NB4 (cell line): ENCODE data around the gene HJV.
A peak's percentile ranks its signal among the peaks of the same experiment; 100 is the strongest.

ENCODE experiments used
- DNase-seq: peaks from one replicate; pipeline ENCODE4 v3.0.0; 2010; ENCODE audit warnings: low read depth
- H3K4me3 ChIP-seq: one replicate; pipeline ENCODE4 v1.5.1; 2011; ENCODE audit warnings: mild to moderate bottlenecking, low read depth, low read length, moderate library complexity
- CTCF ChIP-seq: IDR thresholded peaks from one replicate; pipeline ENCODE4 v1.5.1; 2012; ENCODE audit warnings: low read depth, low read length
- MYC ChIP-seq: IDR thresholded peaks from 2 replicates; pipeline ENCODE4 v1.6.1; 2011; ENCODE audit warnings: low read depth, low read length
- POLR2A ChIP-seq: IDR thresholded peaks from 2 replicates; pipeline ENCODE4 v1.6.1; 2011; ENCODE audit warnings: mild to moderate bottlenecking; ENCODE audit not compliant: insufficient read length; ENCODE audit errors: extremely low read depth
- TF ChIP-seq, protein P1 (sequence below): IDR thresholded peaks from 2 replicates; pipeline ENCODE4 v1.6.1; 2011; ENCODE audit warnings: low read depth, low read length

The HJV gene

DNA sequence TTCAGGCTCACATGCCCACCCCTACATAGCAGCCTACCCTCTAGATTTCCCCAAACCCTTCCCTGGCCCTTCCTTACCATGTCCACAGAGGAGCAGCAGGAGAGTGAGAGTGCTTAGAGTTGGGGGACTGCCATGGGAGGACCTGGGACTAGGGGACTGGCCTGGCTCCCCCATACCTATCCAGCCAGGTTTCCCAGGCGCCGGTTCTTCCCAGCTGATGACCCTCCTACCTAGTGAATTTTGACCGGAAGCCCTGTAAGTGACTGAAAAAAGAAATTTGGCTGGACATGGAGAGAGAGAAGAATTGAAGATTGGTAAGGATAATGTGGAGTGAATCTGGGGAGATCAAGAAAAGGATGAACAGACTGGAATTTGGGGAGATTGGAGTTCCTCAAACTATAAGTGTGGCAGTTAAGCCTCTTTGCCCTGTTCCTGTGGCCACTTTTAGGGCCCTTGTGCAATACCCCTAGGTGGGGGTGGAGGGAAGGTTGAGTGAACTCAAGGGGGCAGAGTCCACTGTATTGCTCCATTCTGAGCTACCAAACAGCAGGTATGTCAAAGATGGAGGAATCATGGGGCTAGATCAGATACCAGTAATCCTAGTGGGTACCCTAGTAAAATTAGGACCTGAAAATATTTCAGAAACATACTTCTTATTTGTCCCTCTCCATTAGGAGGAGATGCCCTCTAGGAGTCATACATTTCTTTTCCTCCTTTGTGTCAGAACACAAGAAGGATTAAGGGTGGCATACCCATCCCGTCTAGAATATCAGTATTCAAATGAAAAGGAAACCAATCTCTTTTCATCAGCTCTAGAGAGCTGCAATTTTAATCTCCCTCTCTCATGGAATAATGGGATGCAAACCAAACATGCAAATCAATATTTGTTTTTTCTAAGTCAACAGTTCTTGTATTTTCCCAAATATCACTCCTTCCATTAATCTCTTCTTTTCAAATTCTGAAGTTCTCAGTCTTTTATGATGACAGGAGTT is 1.2 kb downstream of the HJV start:
- TF ChIP-seq CTCF (no peak), MYC (no peak), POLR2A (no peak)
- TF ChIP-seq, protein P1, sequence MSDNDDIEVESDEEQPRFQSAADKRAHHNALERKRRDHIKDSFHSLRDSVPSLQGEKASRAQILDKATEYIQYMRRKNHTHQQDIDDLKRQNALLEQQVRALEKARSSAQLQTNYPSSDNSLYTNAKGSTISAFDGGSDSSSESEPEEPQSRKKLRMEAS: no peak
- no peak overlapping the region for H3K4me3 ChIP-seq
- peak; percentile 54 for DNase-seq

DNA sequence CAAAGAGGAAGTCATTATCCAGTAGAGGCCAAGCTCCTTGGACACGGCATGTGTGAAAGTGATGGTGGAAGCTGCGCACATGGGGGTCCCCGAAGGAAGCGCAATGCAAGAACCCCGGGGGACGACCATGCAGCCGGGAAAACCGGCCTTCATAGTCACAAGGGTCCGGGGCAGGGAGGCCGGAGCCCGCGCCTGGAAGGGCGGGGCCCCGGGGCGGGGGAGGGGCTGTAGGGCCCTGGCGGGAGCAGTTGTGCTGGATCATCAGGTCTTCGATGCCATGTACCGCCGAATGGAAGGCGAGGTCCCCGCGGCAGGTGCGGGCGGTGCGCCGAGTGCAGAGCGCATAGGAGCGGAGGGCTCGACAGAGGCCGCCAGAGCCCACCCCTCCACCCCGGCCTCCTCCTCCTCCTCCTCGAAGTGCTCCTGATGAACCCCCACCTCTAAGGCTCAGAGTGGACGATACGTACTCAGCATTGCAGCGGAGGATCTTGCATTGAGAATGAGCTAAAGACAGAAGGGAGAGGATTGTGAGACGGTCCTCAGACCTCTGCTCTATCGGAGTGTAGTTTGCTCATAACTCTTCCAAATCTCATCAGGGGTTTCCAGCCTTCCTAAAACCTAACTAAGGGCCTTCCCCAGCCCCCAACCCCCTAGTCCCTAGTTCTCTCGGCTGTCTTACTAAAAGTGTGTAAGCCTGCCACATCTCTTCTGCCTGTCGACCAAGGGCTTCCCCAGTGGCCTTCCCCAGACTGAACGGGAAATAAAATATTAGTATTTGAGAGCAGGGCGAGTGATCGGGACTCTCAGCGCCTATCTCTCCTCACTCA is 2.1 kb downstream of the HJV start:
- no peak overlapping the region for H3K4me3 ChIP-seq

GRCh38 chr1:146016891-146017290 is 4.6 kb downstream of the HJV start:
- TF ChIP-seq MYC (no peak), CTCF (no peak), POLR2A (no peak)
- TF ChIP-seq, protein P1: no peak
- no peak overlapping the region for H3K4me3 ChIP-seq
- DNase-seq: no peak

More for the DNA sequence above, 2.1 kb downstream of the HJV start:
- DNase-seq: no peak
- TF ChIP-seq CTCF (no peak), MYC (no peak), POLR2A (no peak)
- TF ChIP-seq, protein P1: no peak

DNA sequence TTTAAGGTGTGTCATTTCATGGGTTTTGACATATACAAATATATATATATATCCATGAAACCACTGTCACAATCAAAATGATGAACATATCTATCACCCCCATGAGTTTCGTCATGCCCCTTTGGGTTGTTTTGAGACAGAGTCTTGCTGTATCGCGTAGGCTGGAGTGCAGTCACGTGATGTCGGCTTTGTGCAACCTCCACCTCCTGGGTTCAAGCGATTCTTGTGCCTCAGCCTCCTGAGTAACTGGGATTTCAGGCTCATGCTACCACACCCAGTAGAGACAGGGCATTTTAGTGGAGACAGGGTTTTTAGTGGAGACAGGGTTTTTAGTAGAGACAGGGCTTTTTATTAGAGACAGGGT is 8.0 kb downstream of the HJV start:
- no peak for DNase-seq
- H3K4me3 ChIP-seq: no peak overlapping the region
- TF ChIP-seq CTCF (no peak), MYC (no peak), POLR2A (no peak)
- TF ChIP-seq, protein P1: no peak

GRCh38 chr1:146012703-146013558 is 8.6 kb downstream of the HJV start:
- no peak overlapping the region for H3K4me3 ChIP-seq
- peak; percentile 80 for DNase-seq
- peak; percentile 63; the same call in 1 of the 2 replicates for TF ChIP-seq MYC
- TF ChIP-seq POLR2A: no peak
- TF ChIP-seq, protein P1: 0 out of 2 replicates have a peak, but pooled peaks have one; percentile 45
- TF ChIP-seq CTCF: peak; percentile 58
